Measurements from ENCODE around the gene MIDN.

MIDN gene

DNA sequence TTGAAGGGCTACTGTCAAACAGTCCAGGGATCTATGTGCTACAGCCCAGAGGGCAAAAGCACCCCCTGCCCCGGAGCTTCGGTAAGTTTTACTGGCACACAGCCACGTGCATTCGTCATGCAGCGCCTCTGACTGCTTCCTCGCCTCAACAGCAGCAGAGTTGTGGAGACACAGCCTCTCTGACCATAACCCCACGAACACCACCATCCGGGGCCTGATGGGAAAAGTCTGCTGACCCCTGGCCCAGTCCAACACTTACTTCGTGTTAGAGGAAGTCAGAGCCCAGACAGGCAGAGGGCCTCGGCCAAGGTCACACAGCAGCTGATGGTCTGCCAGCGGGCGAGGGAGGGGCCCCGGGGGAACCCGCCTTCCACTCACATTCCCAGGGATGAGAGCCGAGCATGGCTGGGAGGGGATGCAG lies 15.7 kb upstream of the MIDN start:
- in situ Hi-C loops (cut with MboI; ENCODE audit: low sequenced_read_pairs): no loop called here

DNA sequence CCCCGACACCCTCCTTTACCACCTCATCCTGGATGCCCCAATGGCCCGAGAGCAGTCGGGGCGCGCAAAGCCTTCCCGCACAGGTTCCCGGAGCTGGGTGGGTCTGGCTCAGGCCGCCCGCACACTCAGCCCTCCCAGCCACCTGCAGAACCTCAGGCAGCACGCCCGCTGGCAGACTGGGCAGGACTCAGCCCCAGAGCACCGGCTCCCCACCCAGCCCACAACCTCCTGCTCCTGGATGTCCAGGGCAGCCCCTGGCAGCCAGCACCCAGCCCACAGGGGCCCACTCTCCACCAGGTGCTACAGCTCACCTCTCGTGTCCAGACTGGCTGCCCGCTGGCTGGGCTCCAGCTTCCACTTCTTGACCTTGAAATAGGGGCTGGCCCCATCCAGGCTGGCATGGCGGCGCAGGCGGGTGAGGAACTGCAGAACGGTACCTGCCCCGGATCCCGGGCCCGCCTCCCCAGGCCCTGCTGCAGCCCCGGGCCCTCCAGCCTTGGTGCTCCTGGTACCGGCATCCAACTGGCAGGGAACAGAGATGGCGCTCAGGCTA lies 15.2 kb upstream of the MIDN start:
- in situ Hi-C loops (cut with MboI; ENCODE audit: low sequenced_read_pairs): no loop called here

DNA sequence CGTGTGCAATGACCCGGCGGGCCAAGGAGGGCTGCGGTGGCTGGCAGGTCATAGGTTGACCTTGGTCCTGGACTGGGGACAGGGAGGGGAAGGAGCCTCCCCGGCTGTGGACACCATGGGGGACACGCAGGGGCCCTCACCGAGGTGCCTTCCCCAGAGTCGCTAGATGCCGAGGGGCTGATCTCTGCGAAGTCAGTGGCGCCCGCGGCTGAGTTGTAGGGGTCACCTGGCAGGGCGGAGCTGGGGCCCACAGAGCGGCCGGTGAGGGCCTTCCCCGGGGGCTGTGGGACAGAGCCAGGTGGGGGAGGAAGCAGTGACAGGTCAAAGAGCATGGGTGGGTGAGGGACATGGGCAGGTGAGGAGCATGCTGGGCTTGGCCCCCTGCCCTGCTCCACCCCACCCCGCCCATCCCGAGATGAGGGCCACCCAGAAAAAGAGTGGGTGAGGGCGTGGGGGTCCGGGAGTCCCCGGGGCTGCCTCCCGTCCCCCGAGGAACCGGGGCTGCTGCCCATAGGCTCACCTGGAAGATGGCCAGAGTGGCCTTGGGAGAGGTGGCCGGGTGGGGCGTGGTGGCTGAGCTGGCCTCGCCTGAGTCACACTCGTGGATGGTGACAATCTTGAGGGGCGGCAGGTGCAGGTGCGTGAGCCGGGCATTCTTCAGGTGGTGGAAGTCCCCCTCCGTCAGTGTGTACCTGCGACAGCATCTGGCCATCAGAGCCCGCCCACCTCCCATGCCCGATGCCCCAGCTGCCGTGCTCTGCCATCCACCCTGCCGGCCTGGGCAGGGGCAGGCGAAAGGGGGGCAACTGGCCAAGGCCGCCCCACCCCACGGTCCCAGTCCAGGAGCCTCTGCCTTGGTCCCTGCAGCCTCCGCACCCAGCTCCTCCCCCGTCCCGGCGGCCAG lies 14.1 kb upstream of the MIDN start:
- in situ Hi-C loops (cut with MboI; ENCODE audit: low sequenced_read_pairs): no loop called here

DNA sequence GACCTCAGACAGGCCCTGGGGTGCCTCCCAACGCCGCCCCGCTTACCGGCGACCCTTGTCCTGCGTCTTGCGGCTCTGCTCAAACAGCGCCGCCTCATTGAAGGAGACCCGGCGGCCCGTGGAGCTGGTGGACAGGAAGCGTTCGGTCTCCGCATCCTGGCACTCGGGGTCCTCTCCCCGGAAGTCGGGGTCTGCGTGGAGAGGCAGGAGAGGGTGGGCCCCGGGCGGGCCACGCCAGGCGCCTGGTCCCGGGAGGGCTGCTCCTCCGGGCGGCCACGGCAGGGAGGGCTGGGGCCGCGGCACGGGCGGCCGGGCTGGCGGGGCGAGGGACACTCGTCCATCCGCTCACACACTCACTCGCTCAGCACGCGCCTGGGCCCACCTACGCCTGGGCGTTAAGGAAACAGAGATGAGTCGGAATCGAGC lies 13.4 kb upstream of the MIDN start:
- in situ Hi-C loops (cut with MboI; ENCODE audit: low sequenced_read_pairs): no loop called here

DNA sequence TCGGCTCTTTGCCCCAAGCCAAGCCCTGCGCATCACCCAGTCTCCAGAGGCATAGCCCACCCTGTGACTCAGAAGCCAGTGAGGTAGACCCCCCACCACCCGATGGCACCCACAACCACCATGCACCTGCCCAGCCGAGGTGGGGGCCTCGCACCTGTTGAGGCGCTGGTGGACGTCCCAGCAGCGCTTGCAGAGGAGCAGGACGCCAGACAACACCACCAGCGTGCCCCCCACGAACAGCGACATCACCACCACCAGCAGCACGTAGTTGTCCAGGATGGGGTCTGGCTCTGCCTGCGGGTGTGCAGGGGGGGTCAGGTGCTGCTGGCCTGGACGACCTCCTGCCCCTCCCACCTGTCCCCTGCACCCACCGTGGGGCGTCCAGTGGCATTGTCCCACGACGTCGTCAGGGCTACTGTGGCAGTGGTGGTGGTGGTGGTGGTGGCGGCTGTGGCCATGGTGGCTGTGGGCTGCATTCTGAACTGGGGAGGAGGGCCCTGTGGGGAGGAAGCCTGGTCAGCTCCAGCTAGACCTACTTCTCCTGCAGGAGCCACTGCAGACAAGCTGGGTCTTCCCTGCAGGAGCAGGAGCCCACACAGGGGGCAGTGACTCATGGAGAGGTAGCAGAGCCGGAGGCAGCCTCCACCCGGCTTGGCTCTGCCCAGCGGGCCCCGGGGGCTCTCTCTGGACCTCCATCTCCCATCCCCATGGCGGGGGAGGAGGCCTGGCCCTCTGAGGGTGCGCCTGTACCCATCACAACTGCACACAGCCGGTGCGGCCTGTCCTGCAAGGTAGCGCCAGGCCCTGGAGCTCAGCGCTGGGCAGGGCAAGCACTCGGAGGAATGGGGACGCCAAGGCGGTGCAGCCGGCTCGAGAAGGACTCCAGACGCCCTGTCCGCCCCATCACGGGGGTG lies 12.5 kb upstream of the MIDN start:
- in situ Hi-C loops (cut with MboI; ENCODE audit: low sequenced_read_pairs): no loop called here

DNA sequence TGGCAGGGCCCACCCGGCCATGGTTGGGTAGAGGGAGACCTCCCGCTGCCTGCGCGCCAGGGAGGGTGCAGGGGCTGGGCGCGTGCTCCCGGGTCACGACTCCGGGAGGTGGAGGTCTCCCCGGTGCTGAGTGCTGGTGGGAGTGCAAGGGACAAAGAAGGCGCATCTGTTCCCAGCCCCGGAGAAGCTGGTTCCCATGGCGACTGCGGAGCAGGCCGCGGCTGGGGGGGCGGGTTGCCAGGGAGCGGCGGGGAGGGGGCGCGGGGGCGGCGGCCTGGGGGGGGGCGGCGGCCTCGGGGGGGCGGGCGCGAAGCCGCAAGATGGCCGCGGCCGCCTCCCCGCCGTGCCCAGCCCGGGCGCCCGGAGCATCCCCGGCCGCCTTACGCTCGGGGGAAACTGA lies 11.8 kb upstream of the MIDN start:
- in situ Hi-C loops (cut with MboI; ENCODE audit: low sequenced_read_pairs): no loop called here

DNA sequence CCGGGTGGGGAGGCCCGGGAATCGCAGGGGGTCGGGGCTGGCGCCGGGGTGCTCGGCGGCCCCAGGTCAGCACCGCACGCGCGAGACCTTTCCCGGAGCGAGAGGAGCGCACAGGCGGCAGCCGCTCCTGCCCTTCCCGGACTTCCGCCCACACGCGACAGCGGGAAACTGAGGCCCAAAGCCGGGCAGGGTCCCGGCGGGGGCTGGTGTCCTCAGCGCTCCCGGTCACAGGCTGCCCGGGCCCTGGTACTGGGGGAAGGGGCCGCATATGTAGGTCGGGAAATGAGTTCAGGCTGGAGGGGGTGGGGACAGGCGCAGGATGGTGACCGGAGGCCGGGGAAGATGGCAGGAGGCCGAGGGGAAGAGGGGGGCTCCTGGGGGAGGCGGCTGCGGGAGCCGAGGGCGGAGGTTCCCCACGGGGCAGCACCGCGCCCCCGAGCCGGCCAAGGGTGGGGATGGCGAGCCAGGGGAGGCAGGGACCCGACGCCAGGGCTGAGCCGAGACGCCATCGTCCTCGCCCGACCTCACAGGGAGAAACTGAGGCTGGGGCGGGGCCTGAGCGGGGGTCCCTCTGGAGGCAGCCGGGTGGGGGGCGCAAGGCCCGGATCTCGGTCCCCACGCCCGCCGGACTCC lies 11.2 kb upstream of the MIDN start:
- in situ Hi-C loops (cut with MboI; ENCODE audit: low sequenced_read_pairs): no loop called here

DNA sequence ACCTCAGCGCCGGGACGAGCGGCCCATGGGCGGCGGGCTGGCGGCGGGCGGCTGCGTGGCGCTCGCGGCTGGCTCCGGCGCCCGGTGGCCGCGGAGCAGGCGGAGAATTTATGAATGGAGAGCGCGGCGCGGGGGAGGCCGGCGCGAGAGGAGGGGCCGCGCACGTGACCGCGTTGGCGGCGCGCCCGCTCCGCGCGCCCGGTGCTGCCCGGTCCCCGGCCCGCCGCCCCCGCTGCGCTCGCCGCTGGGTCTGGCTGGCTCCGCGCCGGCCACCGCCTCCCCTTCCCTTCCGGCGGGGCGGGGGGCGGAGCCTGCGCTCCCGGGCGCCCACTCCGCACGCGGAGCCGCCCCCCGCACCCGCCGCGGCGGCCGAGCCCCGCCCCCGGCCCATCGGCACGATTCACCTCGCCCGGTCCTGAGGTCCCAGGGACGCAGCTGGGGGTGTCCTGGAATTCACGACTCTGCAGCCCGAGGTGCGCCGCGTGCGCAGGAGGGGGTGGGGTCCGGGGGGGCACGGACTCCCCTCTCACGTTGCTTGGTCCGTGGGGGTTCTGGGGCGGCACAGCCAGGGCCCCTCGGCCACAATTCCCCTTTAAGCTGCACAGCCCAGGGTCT lies 10.5 kb upstream of the MIDN start, which contains the start of gene CBARP:
Gene CBARP (minus strand): TSS at position 252 of the 615 bp plus-strand sequence. CDS start 1,905 bp downstream, outside the sequence.
- in situ Hi-C loops (cut with MboI; ENCODE audit: low sequenced_read_pairs): no loop called here

DNA sequence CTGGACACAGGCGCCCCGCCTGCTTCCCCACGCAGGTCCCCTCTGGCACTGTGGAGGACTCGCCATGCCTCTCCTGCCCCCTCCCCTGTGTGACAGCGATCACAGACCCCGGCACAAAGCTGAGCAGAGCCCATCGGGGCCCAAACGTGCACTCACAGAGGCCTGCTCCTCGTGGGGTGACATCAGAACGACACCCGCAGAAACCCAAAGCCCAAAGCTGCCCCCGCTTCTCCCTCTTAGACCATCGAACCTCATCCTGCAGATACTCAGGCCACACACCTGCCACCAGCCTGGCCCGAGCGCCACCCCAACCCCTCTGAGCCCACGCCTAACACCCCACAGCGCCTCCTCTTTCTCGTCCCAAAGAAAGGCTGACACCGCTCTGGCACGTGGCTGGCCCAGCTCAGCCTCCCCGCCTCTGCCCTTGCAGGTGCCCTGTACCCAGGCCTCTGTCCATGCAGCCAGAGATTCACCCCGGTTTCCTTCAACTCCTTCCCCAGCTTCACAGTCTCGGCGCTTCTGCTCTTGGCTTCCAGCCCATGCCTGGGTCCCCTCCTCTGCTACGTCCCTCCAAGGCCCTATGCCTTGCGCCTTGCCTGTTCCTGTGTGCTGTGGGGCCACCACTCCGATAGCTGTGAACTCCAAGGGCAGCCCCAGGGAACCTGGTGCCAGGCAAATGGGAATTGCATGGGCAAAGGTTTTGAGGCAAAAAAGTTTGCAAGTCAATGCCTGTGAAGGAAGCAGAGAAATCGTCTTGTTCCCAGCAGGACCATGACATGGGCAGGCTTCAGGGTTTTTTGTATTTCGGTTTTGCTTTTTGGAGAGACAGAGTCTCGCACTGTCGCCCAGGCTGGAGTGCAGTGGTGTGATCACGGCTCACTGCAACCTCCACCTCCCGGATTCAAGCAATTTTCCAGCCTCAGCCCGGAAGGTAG lies 9.7 kb upstream of the MIDN start:
- in situ Hi-C loops (cut with MboI; ENCODE audit: low sequenced_read_pairs): no loop called here

DNA sequence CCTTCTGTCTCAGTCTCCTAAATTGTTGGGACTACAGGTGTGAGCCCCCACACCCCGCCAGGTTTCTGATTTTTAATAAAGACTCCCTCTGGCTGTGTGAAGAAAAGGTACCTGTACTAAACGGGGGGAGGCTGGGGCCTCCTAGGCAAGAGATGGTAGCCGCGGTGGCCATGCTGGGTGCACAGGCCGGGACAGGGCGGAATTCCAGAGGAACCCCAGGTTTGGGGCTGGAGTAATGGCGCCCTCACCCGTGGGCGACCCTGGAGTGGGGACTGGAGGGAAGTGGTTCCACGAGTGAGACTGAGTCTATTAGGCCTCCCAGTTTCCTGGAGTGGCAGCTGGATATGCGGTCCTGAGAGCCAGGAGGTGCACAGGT lies 9.0 kb upstream of the MIDN start:
- in situ Hi-C loops (cut with MboI; ENCODE audit: low sequenced_read_pairs): no loop called here

DNA sequence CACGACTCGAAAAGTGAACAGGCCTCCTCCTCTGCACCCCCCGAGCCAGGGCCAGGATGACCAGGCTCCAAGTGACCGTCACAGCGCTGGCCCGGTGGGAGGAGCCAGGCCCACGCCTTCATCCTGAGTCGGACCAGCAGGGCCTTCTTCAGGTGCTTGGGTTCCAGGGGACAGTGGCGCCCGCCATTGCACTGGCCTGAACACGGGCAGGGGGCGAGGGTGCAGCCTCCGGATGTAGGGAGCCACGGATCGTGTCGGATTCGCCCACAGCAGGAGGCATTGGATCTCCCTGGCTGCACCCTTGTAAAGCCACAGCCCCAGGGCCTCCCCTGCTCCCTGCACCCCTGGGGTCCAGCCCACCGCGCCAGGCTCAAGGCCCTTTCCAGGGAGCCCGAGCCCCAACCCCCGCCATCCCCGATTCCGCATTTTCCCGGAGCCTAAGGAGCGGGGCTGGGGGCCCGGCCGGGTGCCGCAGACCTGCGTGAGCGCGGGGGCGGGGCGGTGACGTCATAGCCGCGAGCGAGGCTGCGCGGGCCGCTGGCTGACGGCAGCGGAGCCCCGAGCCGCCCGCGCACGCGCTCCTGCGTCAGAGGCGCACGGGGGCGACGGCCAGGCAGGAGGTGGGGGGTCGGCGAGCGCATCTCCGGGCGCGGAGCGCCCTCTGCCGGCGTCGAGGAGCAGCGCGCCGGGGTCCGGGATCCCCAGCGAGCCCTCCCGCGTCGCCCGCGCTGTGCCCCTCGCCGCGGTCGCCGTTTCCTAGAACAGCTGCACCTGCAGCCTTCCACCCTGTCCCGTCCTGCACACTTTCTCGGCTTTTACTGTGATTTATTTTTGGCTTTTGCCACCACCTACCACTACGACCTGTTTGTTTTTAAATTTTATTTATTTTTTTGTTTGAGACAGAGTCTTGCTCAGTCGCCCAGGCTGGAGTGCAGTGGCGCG lies 8.3 kb upstream of the MIDN start:
- in situ Hi-C loops (cut with MboI; ENCODE audit: low sequenced_read_pairs): no loop called here

DNA sequence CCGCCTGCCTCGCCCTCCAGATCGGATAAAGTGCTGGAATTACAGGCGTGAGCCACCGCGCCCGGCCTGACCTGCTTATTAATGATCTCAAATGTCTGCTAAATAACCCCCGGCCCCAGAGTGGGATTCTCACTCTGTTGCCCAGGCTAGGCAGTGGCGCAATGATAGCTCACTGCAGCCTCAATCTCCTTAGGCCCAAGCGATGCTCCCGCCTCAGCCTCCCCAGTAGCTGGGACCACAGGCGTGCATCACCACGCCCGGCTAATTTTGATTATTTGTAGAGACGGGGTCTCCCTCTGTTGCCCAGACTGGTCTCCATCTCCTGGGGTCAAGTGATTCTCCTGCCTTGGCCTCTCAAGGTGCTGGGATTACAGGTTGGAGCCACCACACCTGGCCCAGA lies 7.5 kb upstream of the MIDN start:
- in situ Hi-C loops (cut with MboI; ENCODE audit: low sequenced_read_pairs): no loop called here

DNA sequence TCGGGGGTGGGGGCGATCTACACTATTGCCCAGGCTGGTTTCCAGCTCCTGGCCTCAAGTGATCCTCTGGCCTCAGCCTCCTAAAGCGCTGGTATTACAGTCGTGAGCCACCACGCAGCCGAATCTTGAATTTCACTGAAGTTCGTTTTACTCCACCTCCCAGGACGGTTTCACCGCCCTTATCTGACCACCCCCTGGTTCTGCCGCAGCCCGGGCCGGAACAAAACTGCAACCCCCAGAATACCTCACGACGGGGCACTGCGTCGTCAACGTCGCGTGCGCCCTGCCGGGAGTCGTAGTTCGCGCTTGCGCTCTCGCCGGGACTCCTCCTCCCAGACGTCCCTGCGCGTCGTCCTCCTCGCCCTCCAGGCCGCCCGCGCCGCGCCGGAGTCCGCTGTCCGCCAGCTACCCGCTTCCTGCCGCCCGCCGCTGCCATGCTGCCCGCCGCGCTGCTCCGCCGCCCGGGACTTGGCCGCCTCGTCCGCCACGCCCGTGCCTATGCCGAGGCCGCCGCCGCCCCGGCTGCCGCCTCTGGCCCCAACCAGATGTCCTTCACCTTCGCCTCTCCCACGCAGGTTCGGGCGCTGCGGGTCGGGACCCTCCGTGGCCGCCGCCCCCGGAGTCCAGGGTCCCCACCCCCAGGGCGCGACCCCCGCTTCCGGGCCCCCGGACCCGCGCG lies 6.8 kb upstream of the MIDN start, which contains the start of gene ATP5F1D:
Gene ATP5F1D (plus strand): TSS at position 335 of the 679 bp plus-strand sequence. CDS start 100 bp downstream, at position 435.
- in situ Hi-C loops (cut with MboI; ENCODE audit: low sequenced_read_pairs): no loop called here

DNA sequence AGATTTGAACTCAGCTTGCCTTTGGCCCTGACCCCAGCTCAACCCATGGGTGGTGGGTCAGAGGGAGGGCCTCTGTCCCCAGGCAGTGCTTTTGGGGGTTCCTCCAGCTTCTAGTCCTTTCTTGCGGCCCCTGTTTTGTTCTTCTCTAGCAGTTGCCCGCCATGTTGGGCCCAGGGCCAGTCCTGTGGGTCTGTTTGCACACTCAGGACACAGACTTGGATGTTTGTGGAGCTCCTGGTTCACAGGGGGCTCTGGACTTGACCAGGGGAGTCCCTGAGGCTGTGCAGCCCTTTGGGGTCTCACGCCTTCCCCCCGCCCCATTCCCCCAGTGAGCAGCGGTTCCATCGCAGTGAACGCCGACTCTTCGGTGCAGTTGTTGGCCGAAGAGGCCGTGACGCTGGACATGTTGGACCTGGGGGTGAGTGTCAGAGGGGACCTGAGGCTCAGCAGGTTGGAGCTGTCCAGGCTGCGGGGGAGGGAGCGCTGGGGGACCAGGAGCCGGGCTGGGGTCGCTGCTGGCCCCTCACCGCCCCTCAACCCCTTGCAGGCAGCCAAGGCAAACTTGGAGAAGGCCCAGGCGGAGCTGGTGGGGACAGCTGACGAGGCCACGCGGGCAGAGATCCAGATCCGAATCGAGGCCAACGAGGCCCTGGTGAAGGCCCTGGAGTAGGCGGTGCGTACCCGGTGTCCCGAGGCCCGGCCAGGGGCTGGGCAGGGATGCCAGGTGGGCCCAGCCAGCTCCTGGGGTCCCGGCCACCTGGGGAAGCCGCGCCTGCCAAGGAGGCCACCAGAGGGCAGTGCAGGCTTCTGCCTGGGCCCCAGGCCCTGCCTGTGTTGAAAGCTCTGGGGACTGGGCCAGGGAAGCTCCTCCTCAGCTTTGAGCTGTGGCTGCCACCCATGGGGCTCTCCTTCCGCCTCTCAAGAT lies 4.4 kb upstream of the MIDN start:
- in situ Hi-C loops (cut with MboI; ENCODE audit: low sequenced_read_pairs): no loop called here

DNA sequence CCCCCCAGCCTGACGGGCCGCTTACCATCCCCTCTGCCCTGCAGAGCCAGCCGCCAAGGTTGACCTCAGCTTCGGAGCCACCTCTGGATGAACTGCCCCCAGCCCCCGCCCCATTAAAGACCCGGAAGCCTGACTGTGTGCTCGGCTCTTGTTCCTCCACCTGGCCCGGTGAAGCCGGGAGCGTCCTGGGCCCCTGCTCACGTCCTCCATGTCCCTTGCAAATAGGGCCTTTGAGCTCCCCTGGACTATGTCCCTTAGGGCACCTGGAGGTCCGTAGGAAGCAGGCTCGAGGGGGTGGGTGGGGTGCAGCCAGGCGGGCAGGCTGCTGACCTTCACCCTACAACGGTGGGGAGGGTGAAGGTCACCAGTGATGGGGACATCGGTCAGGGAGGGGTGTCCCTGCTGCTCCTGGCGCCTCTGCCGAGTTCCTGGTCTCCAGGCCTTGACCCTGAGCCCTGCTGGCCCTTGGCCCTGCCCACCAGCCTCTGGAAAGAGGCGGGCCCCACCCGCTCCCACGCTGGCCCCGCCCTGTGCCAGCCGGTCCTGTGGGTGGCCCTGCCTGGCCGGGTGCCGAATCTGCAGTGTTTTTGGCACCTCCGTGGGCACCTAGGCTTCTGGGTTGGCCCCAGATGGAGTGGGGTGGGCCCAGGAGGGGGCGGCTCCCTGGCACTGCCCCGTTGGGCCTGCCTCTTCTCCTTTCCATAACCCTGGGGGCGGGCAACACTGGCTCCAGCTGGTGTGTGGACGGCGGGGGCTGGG lies 3.5 kb upstream of the MIDN start:
- in situ Hi-C loops (cut with MboI; ENCODE audit: low sequenced_read_pairs): no loop called here

Data from HL-60/S4 treated with retinoic acid at 250 ng/mL for 4 days and 3 days (cell line).